Smooth muscle cell (in vitro differentiated cells): Measurements from ENCODE around the gene RAB10. TPM values are rescaled to one million over a fixed set of nuclear protein-coding genes. Genes with fewer than 3 reads are reported as not detected.
"Not testable (repeated sequence)": the region's sequence is repeated elsewhere in the genome, so short reads cannot be mapped to it uniquely, and the experiment has no call there.

ENCODE experiments used
- DNase-seq: peaks from one replicate; lab custom pipeline; 2025; ENCODE audit not compliant: unreplicated experiment; lab: John Stamatoyannopoulos, UW
- H2AFZ ChIP-seq: fragments of 200-600 bp; sonication (generic); 2 replicates; pipeline ENCODE4 v1.6.0; 2016; ENCODE audit warnings: antibody characterized with exemption, low read depth, mild to moderate bottlenecking
- H3F3A ChIP-seq: fragments of 200-600 bp; sonication (generic); 2 replicates; pipeline ENCODE4 v1.6.0; 2017; ENCODE audit warnings: antibody characterized with exemption, low read depth
- H3K27ac ChIP-seq: fragments of 200-600 bp; sonication (generic); 2 replicates; pipeline ENCODE4 v1.5.1; 2016; ENCODE audit warnings: low read depth, mild to moderate bottlenecking
- H3K27me3 ChIP-seq: fragments of 200-600 bp; sonication (generic); 2 replicates; pipeline ENCODE4 v1.6.1; 2016; ENCODE audit warnings: low read depth, mild to moderate bottlenecking
- H3K36me3 ChIP-seq: fragments of 200-600 bp; sonication (generic); 2 replicates; pipeline ENCODE4 v1.5.1; 2016; ENCODE audit warnings: low read depth
- H3K4me1 ChIP-seq: fragments of 200-600 bp; sonication (generic); 2 replicates; pipeline ENCODE4 v1.5.1; 2016; ENCODE audit warnings: low read depth
- H3K4me2 ChIP-seq: fragments of 200-600 bp; sonication (generic); 2 replicates; pipeline ENCODE4 v1.6.0; 2016; ENCODE audit warnings: mild to moderate bottlenecking
- H3K4me3 ChIP-seq: fragments of 200-600 bp; sonication (generic); 2 replicates; pipeline ENCODE4 v1.5.1; 2016; ENCODE audit warnings: mild to moderate bottlenecking
- H3K79me2 ChIP-seq: fragments of 200-600 bp; sonication (generic); 2 replicates; pipeline ENCODE4 v1.6.0; 2016; ENCODE audit warnings: low read depth, mild to moderate bottlenecking
- H3K9ac ChIP-seq: fragments of 200-600 bp; sonication (generic); 2 replicates; pipeline ENCODE4 v1.6.0; 2016; ENCODE audit warnings: low read depth
- H3K9me3 ChIP-seq: fragments of 200-600 bp; sonication (generic); replicated peaks from 2 replicates; pipeline ENCODE4 v1.5.1; 2016; ENCODE audit warnings: low read depth
- H4K20me1 ChIP-seq: fragments of 200-600 bp; sonication (generic); 2 replicates; pipeline ENCODE4 v1.6.0; 2016; ENCODE audit warnings: low read depth
- CTCF ChIP-seq: fragments of 200-600 bp; sonication (generic); IDR thresholded peaks from 2 replicates; pipeline ENCODE4 v1.5.1; 2017; ENCODE audit warnings: borderline replicate concordance, mild to moderate bottlenecking, antibody characterized with exemption; ENCODE audit not compliant: insufficient read depth, poor library complexity, severe bottlenecking
- WGBS: methylation state at CpG from one replicate; pipeline ENCODE4 v1.1.7; 2016; ENCODE audit warnings: low lambda C conversion rate; 5-methylcytosine and 5-hydroxymethylcytosine counted together
- polyA plus RNA-seq: library from polyadenylated mRNA; unstranded; fragments of >200 nt; fragmentation: Nextera tagmentation; extraction: Ambion mirVana; gene quantifications from 2 replicates; pipeline ENCODE4 v1.2.1, GENCODE V29; 2016
- total RNA-seq: library from RNA; depleted of rRNA; stranded (reverse); fragments of >200 nt; gene quantifications from 2 replicates; pipeline ENCODE4 v1.2.3, GENCODE V29; 2014

RAB10 gene
- total and polyA plus RNA-seq, 2 experiments from 2014 or later, result 101 to 149 TPM

DNA sequence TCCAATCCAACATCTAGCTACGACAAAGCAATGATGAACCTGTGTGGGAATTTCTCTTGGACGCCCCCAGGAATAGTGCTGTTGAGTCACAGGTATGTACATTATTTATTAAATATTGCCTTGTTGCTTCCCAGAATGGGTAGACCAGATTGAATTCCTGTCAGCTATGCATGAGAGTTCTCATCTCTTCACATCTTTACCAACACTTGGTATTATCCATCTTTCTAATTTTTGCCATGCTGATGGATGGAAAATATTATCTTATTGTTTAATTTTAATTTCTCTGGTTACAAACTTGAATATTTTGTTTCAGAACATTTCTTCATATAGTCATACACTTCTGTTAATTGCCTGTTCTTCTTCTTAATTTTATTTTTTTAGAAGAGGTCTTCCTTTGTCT lies 9.6 kb upstream of the RAB10 start:
- Histone ChIP-seq H2AFZ (no peak overlapping the region), H3K79me2 (no peaks in the 10 kb centered on the region), H4K20me1 (no peaks in the 10 kb centered on the region), H3K4me2 (no peak overlapping the region), H3K36me3 (no peaks in the 10 kb centered on the region), H3K27me3 (no peaks in the 10 kb centered on the region), H3K4me1 (no peaks in the 10 kb centered on the region), H3K4me3 (no peak overlapping the region), H3K9me3 (no peaks in the 10 kb centered on the region), H3F3A (no peaks in the 10 kb centered on the region), H3K9ac (no peak overlapping the region), H3K27ac (no peak overlapping the region)
- TF ChIP-seq CTCF, result no peak
- WGBS, result 93% methylated on average over 2 of the region's 2 CpGs
- DNase-seq, result no peak

- H4K20me1 ChIP-seq, result no peaks in the 10 kb centered on the region
- no peak overlapping the region for H2AFZ ChIP-seq
- no peaks in the 10 kb centered on the region for H3K36me3 ChIP-seq
- H3K4me1 ChIP-seq, result no peaks in the 10 kb centered on the region
- no peaks in the 10 kb centered on the region for H3K9me3 ChIP-seq
- no peaks in the 10 kb centered on the region for H3F3A ChIP-seq
- no peak overlapping the region for H3K9ac ChIP-seq
- TF ChIP-seq CTCF, result no peak
- H3K4me2 ChIP-seq, result no peak overlapping the region
- DNase-seq, result no peak
- H3K79me2 ChIP-seq, result no peaks in the 10 kb centered on the region
- H3K4me3 ChIP-seq, result no peak overlapping the region
- H3K27me3 ChIP-seq, result no peaks in the 10 kb centered on the region
- H3K27ac ChIP-seq, result no peak overlapping the region
These were observed 8.4 kb upstream of the RAB10 start for GRCh38 chr2:26025509-26025908.

- DNase-seq, H3K4me2 ChIP-seq, H3K9me3 ChIP-seq, H3F3A ChIP-seq, H3K9ac ChIP-seq, H2AFZ ChIP-seq, H3K27ac ChIP-seq, H3K27me3 ChIP-seq, H3K36me3 ChIP-seq, H4K20me1 ChIP-seq, H3K79me2 ChIP-seq, H3K4me3 ChIP-seq, H3K4me1 ChIP-seq: not testable (repeated sequence)
- 96% methylated on average over 16 of the region's 16 CpGs for WGBS
These were observed 5.8 kb upstream of the RAB10 start for GRCh38 chr2:26028083-26028482.

DNA sequence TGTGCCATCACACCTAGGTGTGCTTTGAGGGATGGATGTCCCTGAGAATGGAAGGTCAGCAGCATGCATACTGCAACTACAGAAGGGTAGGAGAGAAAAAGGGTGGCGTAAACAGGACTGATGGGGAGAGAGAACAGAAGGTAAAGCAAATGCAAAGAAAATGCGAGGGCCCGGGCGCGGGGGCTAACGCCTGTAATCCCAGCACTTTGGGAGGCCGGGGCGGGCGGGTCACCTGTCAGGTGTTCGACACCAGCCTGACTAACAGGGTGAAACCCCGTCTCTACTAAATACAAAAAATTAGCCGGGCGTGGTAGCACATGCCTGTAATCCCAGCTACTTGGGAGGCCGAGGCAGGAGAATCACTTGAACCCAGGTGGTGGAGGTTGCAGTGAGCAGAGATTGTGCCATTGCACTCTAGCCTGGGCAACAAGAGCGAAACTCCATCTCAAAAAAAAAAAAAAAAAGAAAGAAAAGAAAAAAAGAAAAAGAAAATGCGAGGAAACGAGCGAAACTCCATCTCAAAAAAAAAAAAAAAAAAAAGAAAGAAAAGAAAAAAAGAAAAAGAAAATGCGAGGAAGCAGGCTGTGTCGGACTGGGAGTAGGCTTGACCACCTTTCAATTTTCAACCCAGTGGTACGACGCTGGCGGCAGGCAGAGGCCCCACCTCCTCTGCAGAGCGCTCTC lies 1.2 kb upstream of the RAB10 start:
- not testable (repeated sequence) for H3K9me3 ChIP-seq, H3K4me1 ChIP-seq, H3F3A ChIP-seq, DNase-seq, H3K27me3 ChIP-seq, H3K36me3 ChIP-seq
- peaks cover 36% of the 10 kb centered on the region for H3K79me2 ChIP-seq
- H3K9ac ChIP-seq, result peak overlapping the region; percentile 58
- WGBS, result 37% methylated on average over 23 of the region's 24 CpGs
- H3K4me3 ChIP-seq, result peak overlapping the region; percentile 82
- H3K27ac ChIP-seq, result peak overlapping the region; percentile 86
- peaks cover 35% of the 10 kb centered on the region for H4K20me1 ChIP-seq
- peak overlapping the region; percentile 91 for H3K4me2 ChIP-seq
- H2AFZ ChIP-seq, result peak overlapping the region; percentile 87
